ENCODE results near the gene EIF3J.

DNA sequence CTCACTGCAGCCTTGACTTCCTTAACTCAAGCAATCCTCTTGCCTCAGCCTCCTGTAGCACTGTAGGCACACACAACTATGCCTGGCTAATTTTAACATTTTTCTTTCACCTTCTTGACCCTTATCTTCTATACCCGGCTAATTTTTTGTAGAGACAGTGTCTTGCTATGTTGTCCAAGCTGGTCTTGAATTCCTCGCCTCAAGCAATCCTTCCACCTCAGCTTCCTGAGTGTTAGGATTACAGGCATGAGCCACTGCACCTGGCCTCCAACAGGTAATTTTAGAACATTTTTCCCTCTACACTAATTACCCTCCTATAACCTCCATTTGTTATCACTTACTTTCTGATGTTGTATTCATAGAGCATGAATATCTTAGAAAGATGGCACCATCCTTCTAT is 66.2 kb downstream of the EIF3J start:
- TF ChIP-seq POLR2A (IDR thresholded peaks at IDR 0.05; ENCODE audit: low read depth) (no peak), EP300 (IDR thresholded peaks at IDR 0.05) (no peak), CTCF (IDR thresholded peaks at IDR 0.05) (no peak), POLR2AphosphoS5 (IDR thresholded peaks at IDR 0.05) (no peak)
